ENCODE measurements around the gene VOPP1. TPM values are rescaled to one million over a fixed set of nuclear protein-coding genes. Genes with fewer than 3 reads are reported as not detected.

The VOPP1 gene
- total and polyA plus RNA-seq, 3 experiments from 2014 or later = 34.8 to 67.3 (median 65.6) TPM

- H3K36me3 Mint-ChIP-seq = peaks cover 0 to 2% (median 0%) of the 10 kb centered on the region in 3 donors
- H3K4me1 ChIP-seq (ENCODE audit: insufficient read depth, low read length) = peaks cover 11% of the 10 kb centered on the region
- H3K27ac Mint-ChIP-seq = no peak overlapping the region
- H3K4me3 Mint-ChIP-seq = no peak overlapping the region
- no peaks in the 10 kb centered on the region for H3K9me3 ChIP-seq (ENCODE audit: low read length)
- POLR2A ChIA-PET = no interaction called here
- H3K27me3 Mint-ChIP-seq = peaks cover 2 to 17% of the 10 kb centered on the region in 2 donors
- H3K9me3 Mint-ChIP-seq = no peaks in the 10 kb centered on the region
- H3K4me3 ChIP-seq (ENCODE audit: low read length) = no peak overlapping the region
- no peak for DNase-seq
- no peaks in the 10 kb centered on the region for H3K36me3 ChIP-seq (ENCODE audit: insufficient read depth, low read length)
- CTCF ChIA-PET = interaction anchor here (1.2 kb wide), 1 partner anchor 174 kb away, joined by 3 read pairs; no protein-coding TSS in a partner anchor
- H3K27ac ChIP-seq (ENCODE audit: low read depth, low read length) = no peak overlapping the region
- peaks cover 2 to 5% (median 4%) of the 10 kb centered on the region in 3 donors for H3K4me1 Mint-ChIP-seq
- no peaks in the 10 kb centered on the region for H3K27me3 ChIP-seq (ENCODE audit: insufficient read depth, low read length, poor library complexity, severe bottlenecking)
Observed at GRCh38 chr7:55595511-55595910, 23.2 kb upstream of the VOPP1 start.

GRCh38 chr7:55594870-55595269, 22.6 kb upstream of the VOPP1 start:
- Histone ChIP-seq H3K9me3 (ENCODE audit: low read length) (no peaks in the 10 kb centered on the region), H3K36me3 (ENCODE audit: insufficient read depth, low read length) (no peaks in the 10 kb centered on the region), H3K27ac (ENCODE audit: low read depth, low read length) (no peak overlapping the region), H3K4me1 (ENCODE audit: insufficient read depth, low read length) (peaks cover 11% of the 10 kb centered on the region), H3K27me3 (ENCODE audit: insufficient read depth, low read length, poor library complexity, severe bottlenecking) (no peaks in the 10 kb centered on the region), H3K4me3 (ENCODE audit: low read length) (no peak overlapping the region)
- H3K36me3 Mint-ChIP-seq = peaks cover 0 to 2% (median 0%) of the 10 kb centered on the region in 3 donors
- H3K9me3 Mint-ChIP-seq = no peaks in the 10 kb centered on the region
- H3K27ac Mint-ChIP-seq = peak overlapping the region in 1 of 8 donors; percentile 56
- ChIA-PET CTCF (interaction anchor here (1.1 to 2.4 kb wide), 3 partner anchors 22 to 126 kb away, joined by 3 to 10 read pairs (median 8); partner anchors contain the start of gene VOPP1), POLR2A (no interaction called here)
- no peak overlapping the region for H3K4me3 Mint-ChIP-seq
- H3K4me1 Mint-ChIP-seq = peaks cover 2 to 5% (median 4%) of the 10 kb centered on the region in 3 donors
- no peak for DNase-seq
- peaks cover 5 to 13% of the 10 kb centered on the region in 2 donors for H3K27me3 Mint-ChIP-seq

- Histone ChIP-seq H3K27me3 (ENCODE audit: insufficient read depth, low read length, poor library complexity, severe bottlenecking) (no peaks in the 10 kb centered on the region), H3K4me3 (ENCODE audit: low read length) (no peak overlapping the region), H3K4me1 (ENCODE audit: insufficient read depth, low read length) (peaks cover 11% of the 10 kb centered on the region), H3K27ac (ENCODE audit: low read depth, low read length) (no peak overlapping the region), H3K36me3 (ENCODE audit: insufficient read depth, low read length) (no peaks in the 10 kb centered on the region), H3K9me3 (ENCODE audit: low read length) (no peaks in the 10 kb centered on the region)
- no peaks in the 10 kb centered on the region for H3K9me3 Mint-ChIP-seq
- H3K27me3 Mint-ChIP-seq = peaks cover 3 to 11% of the 10 kb centered on the region in 2 donors
- DNase-seq = no peak
- H3K27ac Mint-ChIP-seq = no peak overlapping the region
- POLR2A ChIA-PET = no interaction called here
- CTCF ChIA-PET = interaction anchor here (1.1 to 2.4 kb wide), 3 partner anchors 21 to 126 kb away, joined by 3 to 10 read pairs (median 8); partner anchors contain the start of gene VOPP1
- H3K4me1 Mint-ChIP-seq = peaks cover 2 to 5% (median 4%) of the 10 kb centered on the region in 3 donors
- peaks cover 0 to 2% (median 0%) of the 10 kb centered on the region in 3 donors for H3K36me3 Mint-ChIP-seq
- H3K4me3 Mint-ChIP-seq = no peak overlapping the region
Observed at GRCh38 chr7:55594414-55594813, 22.1 kb upstream of the VOPP1 start.

- peaks cover 3 to 11% of the 10 kb centered on the region in 2 donors for H3K27me3 Mint-ChIP-seq
- POLR2A ChIA-PET = no interaction called here
Observed at GRCh38 chr7:55593515-55594318, 21.4 kb upstream of the VOPP1 start.

GRCh38 chr7:55593172-55593514, 20.8 kb upstream of the VOPP1 start:
- DNase-seq = no peak
- Mint-ChIP-seq H3K36me3 (peaks cover 0 to 2% (median 0%) of the 10 kb centered on the region in 3 donors), H3K4me3 (no peak overlapping the region), H3K27ac (no peak overlapping the region), H3K9me3 (no peaks in the 10 kb centered on the region), H3K27me3 (peaks cover 3 to 13% of the 10 kb centered on the region in 2 donors), H3K4me1 (peaks cover 2 to 4% (median 3%) of the 10 kb centered on the region in 3 donors)
- Histone ChIP-seq H3K27ac (ENCODE audit: low read depth, low read length) (no peak overlapping the region), H3K4me1 (ENCODE audit: insufficient read depth, low read length) (peaks cover 11% of the 10 kb centered on the region), H3K4me3 (ENCODE audit: low read length) (no peak overlapping the region), H3K27me3 (ENCODE audit: insufficient read depth, low read length, poor library complexity, severe bottlenecking) (no peaks in the 10 kb centered on the region), H3K36me3 (ENCODE audit: insufficient read depth, low read length) (no peaks in the 10 kb centered on the region), H3K9me3 (ENCODE audit: low read length) (no peaks in the 10 kb centered on the region)
- POLR2A ChIA-PET = no interaction called here
- CTCF ChIA-PET = interaction anchor here (0.8 to 2.4 kb wide), 11 partner anchors 9 to 159 kb away, joined by 3 to 10 read pairs (median 3); partner anchors contain the start of gene VOPP1

More at GRCh38 chr7:55593515-55594318, 21.4 kb upstream of the VOPP1 start:
- CTCF ChIA-PET = interaction anchor here (0.8 to 2.4 kb wide), 12 partner anchors 10 to 160 kb away, joined by 3 to 10 read pairs (median 3); partner anchors contain the start of gene VOPP1
- Histone ChIP-seq H3K27me3 (ENCODE audit: insufficient read depth, low read length, poor library complexity, severe bottlenecking) (no peaks in the 10 kb centered on the region), H3K4me1 (ENCODE audit: insufficient read depth, low read length) (peaks cover 11% of the 10 kb centered on the region), H3K4me3 (ENCODE audit: low read length) (no peak overlapping the region), H3K36me3 (ENCODE audit: insufficient read depth, low read length) (no peaks in the 10 kb centered on the region), H3K27ac (ENCODE audit: low read depth, low read length) (no peak overlapping the region), H3K9me3 (ENCODE audit: low read length) (no peaks in the 10 kb centered on the region)
- H3K36me3 Mint-ChIP-seq = peaks cover 0 to 2% (median 0%) of the 10 kb centered on the region in 3 donors
- H3K4me3 Mint-ChIP-seq = no peak overlapping the region
- peaks cover 2 to 5% (median 4%) of the 10 kb centered on the region in 3 donors for H3K4me1 Mint-ChIP-seq
- H3K27ac Mint-ChIP-seq = no peak overlapping the region
- peak; percentile 40 to 74 (median 53) for DNase-seq
- H3K9me3 Mint-ChIP-seq = no peaks in the 10 kb centered on the region

- ChIA-PET CTCF (interaction anchor here (1.4 to 2.4 kb wide), 3 partner anchors 9 to 58 kb away, joined by 4 to 10 read pairs (median 5); partner anchors contain the start of gene VOPP1), POLR2A (no interaction called here)
- H3K4me3 Mint-ChIP-seq = no peak overlapping the region
- Histone ChIP-seq H3K4me3 (ENCODE audit: low read length) (no peak overlapping the region), H3K9me3 (ENCODE audit: low read length) (no peaks in the 10 kb centered on the region), H3K4me1 (ENCODE audit: insufficient read depth, low read length) (peaks cover 7% of the 10 kb centered on the region), H3K27ac (ENCODE audit: low read depth, low read length) (no peak overlapping the region), H3K36me3 (ENCODE audit: insufficient read depth, low read length) (no peaks in the 10 kb centered on the region), H3K27me3 (ENCODE audit: insufficient read depth, low read length, poor library complexity, severe bottlenecking) (no peaks in the 10 kb centered on the region)
- no peak for DNase-seq
- peaks cover 0 to 2% (median 0%) of the 10 kb centered on the region in 3 donors for H3K36me3 Mint-ChIP-seq
- H3K9me3 Mint-ChIP-seq = no peaks in the 10 kb centered on the region
- H3K27ac Mint-ChIP-seq = peak overlapping the region in 1 of 8 donors; percentile 7
- peaks cover 3 to 15% of the 10 kb centered on the region in 2 donors for H3K27me3 Mint-ChIP-seq
- H3K4me1 Mint-ChIP-seq = peaks cover 0 to 4% (median 0%) of the 10 kb centered on the region in 3 donors
Observed at GRCh38 chr7:55592492-55592891, 20.2 kb upstream of the VOPP1 start.

- CTCF ChIA-PET = no interaction called here
- no peaks in the 10 kb centered on the region for H3K27me3 ChIP-seq (ENCODE audit: insufficient read depth, low read length, poor library complexity, severe bottlenecking)
- DNase-seq = no peak
- POLR2A ChIA-PET = no interaction called here
- Mint-ChIP-seq H3K27ac (no peak overlapping the region), H3K27me3 (peaks cover 5 to 15% of the 10 kb centered on the region in 2 donors), H3K4me1 (no peaks in the 10 kb centered on the region), H3K4me3 (no peak overlapping the region), H3K9me3 (no peaks in the 10 kb centered on the region), H3K36me3 (peaks cover 0 to 2% (median 0%) of the 10 kb centered on the region in 3 donors)
- no peak overlapping the region for H3K27ac ChIP-seq (ENCODE audit: low read depth, low read length)
- no peaks in the 10 kb centered on the region for H3K36me3 ChIP-seq (ENCODE audit: insufficient read depth, low read length)
- H3K4me3 ChIP-seq (ENCODE audit: low read length) = no peak overlapping the region
- H3K4me1 ChIP-seq (ENCODE audit: insufficient read depth, low read length) = peaks cover 5% of the 10 kb centered on the region
- no peaks in the 10 kb centered on the region for H3K9me3 ChIP-seq (ENCODE audit: low read length)
Observed at GRCh38 chr7:55591282-55591931, 19.1 kb upstream of the VOPP1 start.
